Trophoblast cell (in vitro differentiated cells and primary cell): Measurements from ENCODE around the gene TXNRD2.

Experiments
- DNase-seq, 2 donors: peaks; one replicate each; pipeline ENCODE4 v3.0.0-alpha.2; 2016
- H2AFZ ChIP-seq: 2 replicates; pipeline ENCODE4 v1.6.1; 2013; ENCODE audit warnings: low read length, moderate library complexity, mild to moderate bottlenecking; ENCODE audit not compliant: insufficient read depth, poor library complexity
- H2AK5ac ChIP-seq: 2 replicates; pipeline ENCODE4 v1.6.1; 2013; ENCODE audit warnings: mild to moderate bottlenecking, low read length
- H2BK120ac ChIP-seq: 2 replicates; pipeline ENCODE4 v1.6.1; 2013; ENCODE audit warnings: low read length, mild to moderate bottlenecking, moderate library complexity; ENCODE audit not compliant: insufficient read depth, poor library complexity
- H2BK12ac ChIP-seq: 2 replicates; pipeline ENCODE4 v1.6.1; 2013; ENCODE audit warnings: mild to moderate bottlenecking, low read length, moderate library complexity
- H2BK5ac ChIP-seq: 2 replicates; pipeline ENCODE4 v1.6.1; 2013; ENCODE audit warnings: low read length, low read depth, moderate library complexity, mild to moderate bottlenecking; ENCODE audit not compliant: poor library complexity
- H3K14ac ChIP-seq: 2 replicates; pipeline ENCODE4 v1.6.1; 2013; ENCODE audit warnings: mild to moderate bottlenecking, low read length
- H3K18ac ChIP-seq: 2 replicates; pipeline ENCODE4 v1.6.1; 2013; ENCODE audit warnings: mild to moderate bottlenecking, low read length
- H3K23ac ChIP-seq: 2 replicates; pipeline ENCODE4 v1.6.1; 2013; ENCODE audit warnings: low read length
- H3K27ac ChIP-seq: 2 replicates; pipeline ENCODE4 v1.5.1; 2013; ENCODE audit warnings: low read depth, mild to moderate bottlenecking, inconsistent platforms, low read length, moderate library complexity
- H3K27me3 ChIP-seq: 2 replicates; pipeline ENCODE4 v1.6.1; 2013; ENCODE audit warnings: inconsistent platforms, mild to moderate bottlenecking, low read length, moderate library complexity; ENCODE audit not compliant: insufficient read depth
- H3K36me3 ChIP-seq, 2 experiments: 1 replicate in 1 of 2; 2 replicates in 1 of 2; pipeline ENCODE4 v1.6.1; 2013; ENCODE audit warnings: low read length in 2 of 2, mild to moderate bottlenecking in 2 of 2, moderate library complexity in 1 of 2; ENCODE audit not compliant: insufficient read depth in 2 of 2, control insufficient read depth in 1 of 2
- H3K4ac ChIP-seq: 2 replicates; pipeline ENCODE4 v1.6.1; 2013; ENCODE audit warnings: low read depth, mild to moderate bottlenecking, low read length, moderate library complexity
- H3K4me1 ChIP-seq, 2 experiments: 1 replicate in 1 of 2; 2 replicates in 1 of 2; pipeline ENCODE4 v1.6.1; 2013; ENCODE audit warnings: low read length in 2 of 2, mild to moderate bottlenecking in 2 of 2, moderate library complexity in 1 of 2; ENCODE audit not compliant: insufficient read depth in 2 of 2, control insufficient read depth in 1 of 2
- H3K4me2 ChIP-seq: 2 replicates; pipeline ENCODE4 v1.6.1; 2013; ENCODE audit warnings: inconsistent platforms, mild to moderate bottlenecking, low read length, moderate library complexity
- H3K4me3 ChIP-seq: 2 replicates; pipeline ENCODE4 v1.5.1; 2013; ENCODE audit warnings: mild to moderate bottlenecking, low read depth, low read length, inconsistent platforms
- H3K79me1 ChIP-seq: one replicate; pipeline ENCODE4 v1.6.1; 2013; ENCODE audit warnings: low read length
- H3K79me2 ChIP-seq: 2 replicates; pipeline ENCODE4 v1.6.1; 2013; ENCODE audit warnings: low read length, mild to moderate bottlenecking; ENCODE audit not compliant: control insufficient read depth, insufficient read depth, poor library complexity
- H3K9ac ChIP-seq: 2 replicates; pipeline ENCODE4 v1.6.1; 2013; ENCODE audit warnings: mild to moderate bottlenecking, low read length
- H3K9me3 ChIP-seq: 2 replicates; pipeline ENCODE4 v1.6.1; 2013; ENCODE audit warnings: low read depth, mild to moderate bottlenecking, control low read depth, inconsistent platforms, low read length; ENCODE audit not compliant: insufficient read depth
- H4K12ac ChIP-seq: 2 replicates; pipeline ENCODE4 v1.6.1; 2013; ENCODE audit warnings: low read depth, mild to moderate bottlenecking, low read length, moderate library complexity
- H4K8ac ChIP-seq: 2 replicates; pipeline ENCODE4 v1.6.1; 2013; ENCODE audit warnings: low read depth, mild to moderate bottlenecking, low read length, moderate library complexity
- H4K91ac ChIP-seq: one replicate; pipeline ENCODE4 v1.6.1; 2013; ENCODE audit warnings: low read depth, mild to moderate bottlenecking, low read length, moderate library complexity
- WGBS: extraction: QIAGEN DNeasy Blood & Tissue Kit; methylation state at CpG from one replicate; pipeline ENCODE4 v1.1.7; 2013; ENCODE audit warnings: missing lambda C conversion rate; ENCODE audit not compliant: insufficient read length, insufficient coverage; ENCODE audit errors: extremely low coverage; 5-methylcytosine and 5-hydroxymethylcytosine counted together

Gene TXNRD2

DNA sequence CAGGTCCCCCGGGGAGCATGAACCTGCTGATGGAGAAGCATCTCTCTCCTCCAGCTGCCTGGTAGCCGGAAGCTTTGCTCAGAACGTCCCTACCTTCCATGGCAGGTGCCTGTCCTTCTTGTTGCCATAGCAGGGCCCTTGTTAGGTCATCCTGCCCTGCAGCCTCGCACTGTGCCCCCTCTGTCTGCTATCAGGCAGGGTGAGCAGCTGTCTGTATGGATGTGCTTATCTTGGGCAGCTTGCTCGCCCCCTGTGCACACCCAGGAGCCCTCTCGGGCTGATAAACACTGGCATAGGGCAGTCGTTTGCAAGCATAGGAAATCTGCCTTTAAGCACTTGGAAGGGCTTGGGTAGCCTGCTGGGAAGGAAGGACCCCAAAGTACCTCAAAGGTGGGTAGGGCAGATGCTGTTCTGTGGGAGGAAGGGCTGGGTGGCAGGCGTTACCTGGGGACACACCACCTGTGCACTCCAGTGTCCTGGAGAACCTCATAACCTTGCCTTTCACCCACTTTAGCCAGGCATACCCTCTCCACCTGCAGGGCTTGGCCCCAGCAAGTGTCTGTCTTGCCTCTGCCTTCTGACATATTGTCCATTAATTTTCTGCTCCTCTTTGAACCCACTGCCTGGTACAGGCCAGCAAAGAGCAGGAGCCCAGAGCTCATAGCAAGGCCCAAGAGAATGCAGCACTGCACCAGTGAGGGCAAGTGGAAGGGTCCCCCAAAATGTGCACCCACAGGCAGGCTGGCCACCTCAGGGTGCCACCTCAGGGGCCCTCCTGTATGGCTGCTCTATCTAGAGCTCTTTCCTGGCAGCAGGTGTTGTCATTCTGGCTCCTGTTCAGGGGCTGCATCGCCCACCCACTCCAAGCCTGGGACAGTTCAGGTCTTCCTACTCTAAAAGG, 8.0 kb downstream of the TXNRD2 start:
- no peak overlapping the region for H3K4me3 ChIP-seq
- no peak overlapping the region for H3K14ac ChIP-seq
- no peak overlapping the region for H3K9ac ChIP-seq
- H3K4ac ChIP-seq, result no peak overlapping the region
- H2BK12ac ChIP-seq, result no peak overlapping the region
- no peaks in the 10 kb centered on the region for H3K27me3 ChIP-seq
- H2AFZ ChIP-seq, result no peak overlapping the region
- H3K4me1 ChIP-seq, result no peaks in the 10 kb centered on the region
- no peak overlapping the region for H4K12ac ChIP-seq
- H3K27ac ChIP-seq, result no peak overlapping the region
- no peak for DNase-seq
- no peak overlapping the region for H2BK120ac ChIP-seq
- no peak overlapping the region for H3K18ac ChIP-seq
- H3K79me1 ChIP-seq, result no peaks in the 10 kb centered on the region
- no peaks in the 10 kb centered on the region for H3K79me2 ChIP-seq
- no peak overlapping the region for H3K23ac ChIP-seq
- no peaks in the 10 kb centered on the region for H3K36me3 ChIP-seq
- H3K9me3 ChIP-seq, result peaks cover 3% of the 10 kb centered on the region
- H2BK5ac ChIP-seq, result no peak overlapping the region
- H3K4me2 ChIP-seq, result no peak overlapping the region
- no peak overlapping the region for H4K91ac ChIP-seq
- no peak overlapping the region for H2AK5ac ChIP-seq
- WGBS, result no CpG with 5 or more reads among the region's 9 CpGs
- H4K8ac ChIP-seq, result no peak overlapping the region

GRCh38 chr22:19932367-19933206, 9.0 kb downstream of the TXNRD2 start:
- Histone ChIP-seq H4K8ac (no peak overlapping the region), H2BK5ac (no peak overlapping the region), H3K27me3 (no peaks in the 10 kb centered on the region), H2BK12ac (no peak overlapping the region), H3K23ac (no peak overlapping the region), H3K27ac (no peak overlapping the region), H2BK120ac (no peak overlapping the region), H3K79me1 (no peaks in the 10 kb centered on the region), H3K4me2 (no peak overlapping the region), H4K91ac (no peak overlapping the region), H3K9ac (no peak overlapping the region), H3K9me3 (peaks cover 3% of the 10 kb centered on the region), H3K36me3 (no peaks in the 10 kb centered on the region), H4K12ac (no peak overlapping the region), H3K18ac (no peak overlapping the region), H3K4me1 (no peaks in the 10 kb centered on the region), H3K14ac (no peak overlapping the region), H3K4ac (no peak overlapping the region), H3K4me3 (no peak overlapping the region), H3K79me2 (no peaks in the 10 kb centered on the region), H2AFZ (no peak overlapping the region), H2AK5ac (no peak overlapping the region)
- DNase-seq, result no peak
- no CpG with 5 or more reads among the region's 12 CpGs for WGBS

DNA sequence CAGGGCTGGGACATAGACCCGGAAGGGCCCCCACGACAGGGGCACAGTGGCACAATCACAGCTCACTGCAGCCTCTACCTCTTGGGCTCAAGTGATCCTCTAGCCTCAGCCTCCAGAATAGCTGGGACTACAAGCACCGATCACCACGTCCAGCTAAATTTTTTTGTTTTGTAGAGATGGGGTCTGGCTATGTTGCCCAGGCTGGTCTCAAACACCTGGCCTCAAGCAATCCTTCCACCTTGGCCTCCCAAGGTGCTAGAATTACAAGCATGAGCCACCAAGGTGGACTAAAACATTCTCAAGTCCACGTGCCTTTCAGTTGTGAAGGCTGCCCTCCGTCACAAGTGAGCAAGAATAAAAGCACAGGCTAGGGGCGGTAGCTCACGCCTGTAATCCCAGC, 10.1 kb downstream of the TXNRD2 start:
- Histone ChIP-seq H4K91ac (no peak overlapping the region), H3K27ac (no peak overlapping the region), H2AFZ (no peak overlapping the region), H3K4me3 (no peak overlapping the region), H3K9me3 (peaks cover 3% of the 10 kb centered on the region), H3K18ac (no peak overlapping the region), H4K12ac (no peak overlapping the region), H3K4me2 (no peak overlapping the region), H3K36me3 (no peaks in the 10 kb centered on the region), H3K14ac (no peak overlapping the region), H2BK5ac (no peak overlapping the region), H2AK5ac (no peak overlapping the region), H3K9ac (no peak overlapping the region), H2BK12ac (no peak overlapping the region), H3K4me1 (no peaks in the 10 kb centered on the region), H4K8ac (no peak overlapping the region), H3K79me1 (no peaks in the 10 kb centered on the region), H2BK120ac (no peak overlapping the region), H3K27me3 (no peaks in the 10 kb centered on the region), H3K23ac (no peak overlapping the region), H3K79me2 (no peaks in the 10 kb centered on the region), H3K4ac (no peak overlapping the region)
- no peak for DNase-seq
- WGBS, result no CpG with 5 or more reads among the region's 8 CpGs

- H3K18ac ChIP-seq, result no peak overlapping the region
- H3K9me3 ChIP-seq, result no peaks in the 10 kb centered on the region
- H3K14ac ChIP-seq, result no peak overlapping the region
- H3K4me2 ChIP-seq, result no peak overlapping the region
- no peak overlapping the region for H2BK120ac ChIP-seq
- H3K79me1 ChIP-seq, result no peaks in the 10 kb centered on the region
- H3K36me3 ChIP-seq, result no peaks in the 10 kb centered on the region
- H3K27me3 ChIP-seq, result no peaks in the 10 kb centered on the region
- no peak overlapping the region for H2BK5ac ChIP-seq
- WGBS, result no CpG with 5 or more reads among the region's 21 CpGs
- no peak overlapping the region for H3K4ac ChIP-seq
- no peak overlapping the region for H3K23ac ChIP-seq
- no peak overlapping the region for H4K8ac ChIP-seq
- no peak overlapping the region for H4K12ac ChIP-seq
- H3K4me3 ChIP-seq, result no peak overlapping the region
- H2AK5ac ChIP-seq, result no peak overlapping the region
- H2BK12ac ChIP-seq, result no peak overlapping the region
- H4K91ac ChIP-seq, result no peak overlapping the region
- H3K9ac ChIP-seq, result no peak overlapping the region
- DNase-seq, result no peak
- H3K27ac ChIP-seq, result no peak overlapping the region
- H3K79me2 ChIP-seq, result no peaks in the 10 kb centered on the region
- H3K4me1 ChIP-seq, result no peaks in the 10 kb centered on the region
- no peak overlapping the region for H2AFZ ChIP-seq
These were observed 10.8 kb downstream of the TXNRD2 start for GRCh38 chr22:19930551-19931486.
